GM21390 (cell line): ENCODE data around the gene THRB.
"Not testable (repeated sequence)": the region's sequence is repeated elsewhere in the genome, so short reads cannot be mapped to it uniquely, and the experiment has no call there.

Experiments used
- ATAC-seq: cut with Tn5 transposase; IDR thresholded peaks from one replicate; pipeline ENCODE4 v1.9.1; 2021; ENCODE audit not compliant: unreplicated experiment

Gene THRB

DNA sequence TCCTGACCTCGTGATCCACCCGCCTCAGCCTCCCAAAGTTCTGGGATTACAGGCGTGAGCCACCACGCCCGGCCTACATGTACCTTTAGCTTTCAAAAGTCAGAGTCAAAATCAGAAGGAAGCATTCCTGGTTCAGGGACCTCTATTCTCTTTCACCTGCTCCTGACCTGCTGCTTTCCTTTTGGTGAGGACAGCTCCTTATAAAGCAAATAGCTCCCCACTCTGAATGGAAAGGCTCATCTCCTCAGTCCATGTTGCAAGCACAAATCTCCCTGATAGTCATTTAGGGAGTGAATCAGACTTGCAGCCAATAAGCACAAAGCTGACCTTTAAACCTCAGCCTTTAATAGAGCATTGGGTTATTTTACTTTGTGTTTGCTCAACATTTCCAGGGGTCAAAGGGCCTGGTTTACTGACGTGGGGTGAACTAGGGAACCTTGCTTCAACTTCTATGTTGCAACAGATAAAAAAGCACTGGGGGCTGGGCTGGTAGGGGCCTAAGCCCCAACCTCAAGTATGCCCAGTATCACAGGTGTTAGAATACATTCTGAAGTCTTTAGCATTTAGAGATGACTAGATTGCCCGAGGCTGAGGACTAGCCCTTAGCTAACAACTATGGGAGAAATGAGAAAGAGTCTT lies 43.1 kb downstream of the THRB start:
- ATAC-seq, result no peak

DNA sequence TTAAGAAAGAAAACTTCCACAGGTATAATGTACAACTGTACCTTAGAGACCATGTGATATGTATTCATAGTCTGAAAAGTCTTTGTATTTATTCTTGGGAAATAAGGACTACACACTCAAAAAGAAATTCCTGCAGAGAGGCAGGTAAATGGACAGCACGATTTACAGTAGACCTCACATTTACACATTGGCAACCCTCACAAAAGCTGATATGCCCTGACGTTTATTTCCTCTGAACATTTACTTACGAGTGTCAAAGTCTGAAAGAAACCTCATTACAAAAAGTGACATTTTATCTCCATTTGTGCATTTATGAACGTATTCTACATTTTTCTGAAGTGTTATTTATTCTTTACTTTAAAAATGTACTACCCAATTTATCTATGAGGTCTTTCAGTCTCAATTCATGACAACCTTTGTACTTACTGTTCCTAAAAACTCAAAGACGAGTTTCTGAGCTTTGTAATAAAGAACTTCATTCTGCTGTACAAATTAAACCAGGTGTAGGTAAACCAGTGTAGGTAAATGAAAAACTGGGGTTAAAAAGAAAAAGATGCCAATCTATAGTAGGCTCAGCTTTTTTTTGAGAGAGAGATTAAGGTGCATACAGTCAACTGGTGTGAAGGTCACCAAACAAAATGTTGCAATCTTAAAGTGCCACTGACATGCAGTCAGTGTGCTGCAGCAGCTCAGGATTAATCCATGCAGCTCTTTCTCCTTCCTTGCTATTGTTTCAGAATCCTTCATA lies 44.3 kb downstream of the THRB start:
- no peak for ATAC-seq

DNA sequence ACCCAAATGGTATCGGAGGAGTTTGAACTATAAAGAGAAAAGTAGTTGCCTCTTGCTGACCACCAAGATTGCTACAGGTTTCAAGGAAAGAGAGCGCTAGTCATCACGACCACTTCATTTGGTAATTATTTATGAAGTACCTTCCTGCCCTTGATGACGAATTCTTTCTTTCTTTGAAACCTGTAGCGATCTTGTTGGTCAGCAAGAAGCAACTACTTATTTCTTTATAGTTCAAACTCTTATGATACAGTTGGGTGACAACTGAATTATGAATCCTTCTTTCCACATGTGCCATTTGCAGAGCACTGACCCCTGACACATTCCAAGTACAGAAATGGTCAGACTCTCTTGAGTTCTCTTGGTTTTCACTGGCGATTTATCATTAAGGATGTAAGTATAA lies 46.8 kb downstream of the THRB start:
- ATAC-seq, result no peak

DNA sequence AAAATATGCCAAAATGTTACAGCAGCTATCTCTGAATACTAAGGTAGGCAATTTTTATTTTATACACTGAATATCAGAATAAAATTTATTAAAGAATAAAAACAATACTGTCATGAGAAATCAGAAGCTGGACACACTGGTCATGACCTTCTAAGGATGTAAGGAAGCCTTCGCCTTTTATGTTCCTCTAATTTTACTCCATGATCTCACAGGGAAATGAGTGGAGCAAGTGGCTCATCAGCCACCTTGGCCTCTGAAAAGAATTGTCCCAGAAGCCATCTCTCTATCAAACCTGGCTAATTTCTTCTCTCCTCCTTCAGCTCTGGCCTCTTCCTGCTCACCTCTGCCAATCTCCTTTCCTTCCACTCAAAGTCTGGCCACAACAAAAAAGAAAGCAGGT lies 48.6 kb downstream of the THRB start:
- no peak for ATAC-seq

DNA sequence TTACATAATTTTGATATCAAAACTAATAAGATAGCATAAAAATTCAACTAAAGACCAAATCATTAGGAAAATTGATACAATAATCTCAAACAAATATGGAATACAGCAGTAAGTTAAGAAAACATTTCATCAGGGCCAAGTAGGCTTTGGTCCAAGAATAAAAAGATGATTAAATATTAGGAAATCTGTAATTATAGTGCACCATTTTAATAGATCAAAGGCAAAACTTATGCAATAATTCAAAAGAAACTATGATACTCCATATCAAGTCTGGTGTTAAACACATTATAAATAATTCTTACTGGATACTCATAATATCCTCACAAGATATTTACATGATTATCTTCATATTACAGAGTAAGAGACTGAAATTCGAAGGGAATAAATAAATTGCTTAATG lies 51.2 kb downstream of the THRB start:
- no peak for ATAC-seq

DNA sequence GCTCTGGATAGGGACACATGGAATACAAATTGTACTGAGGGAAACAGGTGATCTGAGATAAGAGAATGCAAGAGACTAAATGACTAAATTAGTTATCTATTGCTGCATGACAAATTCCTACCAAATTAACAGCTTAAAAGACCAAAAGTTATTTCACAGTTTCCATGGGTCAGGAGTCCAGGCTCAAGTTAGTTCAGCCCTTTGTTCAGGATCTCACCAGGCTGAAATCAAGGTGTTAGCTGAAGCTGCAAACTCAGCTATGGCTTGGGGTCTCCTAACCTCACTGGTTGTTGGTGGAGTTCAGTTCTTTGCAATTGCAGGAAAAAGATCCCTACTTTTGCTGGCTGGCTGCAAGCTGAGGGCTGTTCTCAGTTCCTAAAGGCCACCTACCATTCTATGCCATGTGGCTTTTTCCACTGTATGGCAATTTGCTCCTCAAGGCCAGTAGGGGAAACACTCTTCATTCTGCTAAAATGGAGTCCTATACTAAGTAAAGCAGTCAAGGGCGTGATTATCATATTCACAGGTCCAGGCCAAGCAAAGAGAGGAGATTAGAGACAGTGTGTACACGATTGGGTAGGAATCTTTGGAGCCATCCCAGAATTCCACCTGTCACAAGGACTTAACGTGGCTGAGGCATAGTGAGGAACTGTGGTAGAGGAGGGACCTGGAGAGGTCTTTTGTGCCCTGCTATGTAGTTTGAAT lies 53.7 kb downstream of the THRB start:
- ATAC-seq, result no peak

DNA sequence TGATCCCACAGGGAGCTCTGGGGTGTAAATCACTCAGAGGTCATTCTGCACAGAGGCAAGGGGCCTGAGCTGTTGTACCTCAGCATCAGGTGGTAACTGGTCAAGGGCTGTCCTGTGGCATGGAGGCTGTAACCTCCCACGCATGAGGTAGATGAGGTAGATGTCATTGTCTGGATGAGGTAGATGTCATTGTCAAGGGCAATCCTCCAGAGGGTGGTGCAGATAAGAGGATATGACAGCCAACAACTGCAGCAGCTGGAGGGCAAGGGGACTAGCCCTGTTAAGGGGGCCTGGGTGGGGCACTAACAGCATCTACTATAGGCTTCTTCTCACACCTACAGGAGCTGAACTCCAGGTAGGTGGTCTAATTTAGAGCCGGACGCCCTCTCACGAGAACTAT lies 55.6 kb downstream of the THRB start:
- ATAC-seq, result no peak

DNA sequence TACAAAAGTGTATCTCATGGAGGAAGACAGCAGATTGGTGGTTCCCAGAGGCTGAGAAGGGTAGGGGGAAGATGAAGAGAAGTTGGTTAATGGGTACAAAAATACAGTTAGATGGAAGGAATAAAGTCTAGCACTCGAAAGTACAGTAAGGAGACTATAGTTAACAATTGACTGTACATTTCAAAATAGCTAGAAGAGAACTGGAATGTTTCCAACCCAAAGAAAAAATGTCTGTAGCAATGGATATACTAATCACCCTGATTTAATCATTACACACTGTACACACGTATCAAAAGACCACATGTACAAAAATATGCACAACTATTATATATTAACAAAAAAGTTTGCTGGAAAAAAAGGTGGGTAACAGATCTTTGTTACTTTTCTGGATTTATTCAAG lies 57.3 kb downstream of the THRB start:
- no peak for ATAC-seq

DNA sequence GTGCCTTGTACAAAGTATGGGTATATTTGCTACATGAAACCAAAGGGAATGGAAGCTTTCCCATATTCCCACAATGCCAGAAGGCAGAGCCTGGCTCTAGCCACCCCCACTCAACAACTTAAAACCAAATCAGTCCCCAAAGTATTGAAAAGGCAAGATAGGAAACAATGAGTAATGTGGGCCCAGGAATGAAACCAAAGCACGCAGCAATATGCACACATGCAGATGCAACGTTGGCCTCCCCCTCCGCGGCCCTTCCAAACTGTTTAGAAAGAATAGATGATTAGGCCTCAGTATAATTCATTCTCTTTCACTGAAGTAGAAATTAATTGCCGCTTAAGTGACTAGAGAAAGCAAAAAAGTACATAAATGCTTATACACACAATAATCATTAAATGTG lies 59.1 kb downstream of the THRB start:
- no peak for ATAC-seq

DNA sequence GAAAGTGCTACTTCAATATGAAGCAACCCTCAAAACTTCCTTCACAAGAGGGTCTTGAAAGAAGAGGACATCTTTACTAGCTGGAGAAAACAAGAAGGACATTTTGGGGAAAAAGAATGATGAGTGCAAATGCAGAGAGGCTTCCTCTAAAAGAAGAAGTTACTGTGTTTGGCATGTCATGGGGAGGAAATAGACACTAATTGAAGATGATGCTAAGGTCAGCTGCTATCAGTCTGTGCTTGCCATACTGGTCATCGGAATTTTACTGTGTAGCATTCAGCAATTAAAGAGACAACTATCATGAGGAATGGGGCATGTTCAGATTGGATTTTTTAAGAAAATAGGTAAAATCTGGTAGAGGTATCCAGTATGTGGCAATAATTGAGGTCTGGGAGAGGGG lies 60.0 kb downstream of the THRB start:
- no peak for ATAC-seq

DNA sequence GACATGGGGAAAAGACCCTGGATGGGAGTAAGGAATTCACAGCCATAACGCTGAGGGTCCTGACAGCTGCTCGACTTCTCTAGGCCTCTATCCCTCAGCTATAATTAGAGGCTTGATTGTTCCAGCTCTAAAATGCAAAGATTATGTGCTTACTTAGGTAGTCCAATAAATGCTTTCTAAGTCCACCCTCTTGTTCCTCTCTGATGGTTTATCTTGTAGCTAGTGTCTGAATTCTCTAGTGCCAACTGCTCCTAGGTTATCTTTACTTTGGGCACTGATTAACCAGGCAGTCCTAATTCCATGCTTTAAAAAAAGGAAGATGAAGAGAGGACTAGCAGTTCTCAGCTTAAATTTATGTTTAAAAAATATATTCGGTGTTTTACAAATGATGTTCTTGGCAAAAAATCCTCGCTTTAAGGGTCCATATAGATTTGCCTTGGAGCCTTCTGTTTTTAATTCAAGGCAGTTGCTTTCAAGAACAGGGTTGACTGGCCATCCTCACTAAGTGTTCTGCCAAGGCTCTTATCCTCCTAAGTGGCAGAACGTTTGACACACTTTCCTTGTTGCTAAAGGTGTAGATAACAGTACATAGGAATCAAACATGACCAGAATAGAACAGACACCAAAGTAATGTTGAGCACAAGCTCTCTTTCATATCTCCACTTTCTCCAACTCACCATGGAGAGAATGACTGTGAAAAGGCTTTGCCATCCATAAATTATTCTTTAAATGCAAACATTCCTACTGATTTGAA lies 60.6 kb downstream of the THRB start:
- no peak for ATAC-seq

DNA sequence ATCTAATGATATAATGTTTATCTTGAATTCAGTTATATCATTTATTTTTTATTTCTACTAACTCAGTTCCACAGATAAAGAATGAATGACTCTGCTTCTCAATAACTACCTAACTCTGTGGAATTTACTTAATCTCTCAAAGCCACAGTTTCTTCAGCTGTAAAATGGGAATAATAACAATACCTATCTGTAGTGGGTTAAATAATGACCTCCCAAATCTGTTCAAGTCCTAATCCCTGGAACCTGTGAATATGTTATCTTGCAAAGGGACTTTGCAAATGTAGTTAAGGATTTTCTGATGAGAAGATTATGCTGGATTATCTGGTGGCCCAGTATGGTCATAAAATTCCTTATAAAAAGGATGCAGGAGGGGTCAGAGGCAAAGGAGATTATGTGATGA lies 61.7 kb downstream of the THRB start:
- ATAC-seq, result no peak

DNA sequence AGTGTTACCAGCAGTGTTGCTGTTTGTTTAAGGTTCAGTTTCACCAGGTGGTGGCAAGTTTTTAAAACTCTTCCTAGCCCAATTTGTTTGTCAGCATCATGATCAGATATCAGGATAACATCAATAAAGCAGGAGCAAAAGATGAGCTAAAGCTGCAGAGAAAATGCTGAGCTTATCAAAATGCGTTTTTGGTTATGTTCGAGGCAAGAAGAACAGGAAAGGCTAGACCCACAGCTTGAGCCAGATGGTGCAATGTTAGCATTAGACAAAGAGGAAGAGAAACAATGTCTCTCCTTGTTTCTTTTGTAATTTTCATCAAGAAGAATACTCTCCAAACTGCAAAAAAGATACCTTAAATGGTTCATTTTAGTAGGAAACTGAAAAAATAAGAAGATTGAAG lies 66.2 kb downstream of the THRB start:
- no peak for ATAC-seq

DNA sequence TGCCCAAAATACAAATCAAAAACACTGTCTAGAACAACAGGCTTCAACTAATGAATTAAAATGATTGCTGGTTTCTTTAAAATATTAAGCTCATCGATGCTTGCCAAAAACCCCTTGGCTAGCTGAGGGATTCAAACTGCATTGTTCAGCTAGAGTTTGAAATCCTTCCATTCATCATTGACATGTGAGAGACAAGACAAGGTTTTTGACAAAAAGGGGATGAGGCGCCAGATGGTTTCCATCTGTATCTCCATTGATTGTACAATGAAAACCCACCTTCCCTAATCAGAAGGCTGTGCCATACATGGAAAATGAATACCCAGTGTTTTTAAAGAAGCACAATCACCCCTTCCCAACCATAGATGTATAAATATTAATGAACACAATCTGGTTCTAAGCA lies 67.8 kb downstream of the THRB start:
- no peak for ATAC-seq

DNA sequence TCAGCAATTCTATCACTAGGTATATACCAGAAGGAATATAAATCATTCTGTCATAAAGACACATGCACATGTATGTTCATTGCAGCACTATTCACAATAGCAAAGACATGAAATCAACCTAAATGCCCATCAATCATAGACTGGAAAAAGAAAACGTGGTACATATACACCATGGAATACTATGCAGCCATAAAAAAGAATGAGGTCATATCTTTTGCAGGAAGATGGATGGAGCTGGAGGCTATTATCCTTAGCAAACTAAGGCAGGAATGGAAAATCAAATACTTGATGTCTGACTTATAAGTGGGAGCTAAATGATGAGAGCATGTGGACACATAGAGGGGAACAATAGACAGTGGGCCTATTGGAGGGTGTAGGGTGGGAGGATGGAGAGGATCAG lies 73.8 kb downstream of the THRB start:
- not testable (repeated sequence) for ATAC-seq

DNA sequence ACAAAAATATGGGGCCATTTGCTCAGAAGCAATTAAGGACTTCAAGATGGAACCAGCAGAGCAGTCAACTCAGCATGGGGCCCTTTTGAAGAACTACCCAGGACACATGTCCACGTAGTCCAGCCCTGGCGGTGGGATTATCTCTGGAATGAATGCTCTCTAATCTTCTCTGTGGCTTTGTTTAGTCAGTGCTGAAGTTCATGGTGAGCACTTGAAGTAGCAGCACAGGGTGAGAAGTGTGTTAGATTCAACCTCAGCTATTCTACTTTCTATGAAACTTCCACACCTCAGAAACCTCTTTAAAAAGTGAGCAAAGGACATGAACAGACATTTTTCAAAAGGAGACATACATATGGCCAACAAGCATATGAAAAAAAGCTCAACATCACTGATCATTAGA lies 74.4 kb downstream of the THRB start:
- ATAC-seq, result no peak

DNA sequence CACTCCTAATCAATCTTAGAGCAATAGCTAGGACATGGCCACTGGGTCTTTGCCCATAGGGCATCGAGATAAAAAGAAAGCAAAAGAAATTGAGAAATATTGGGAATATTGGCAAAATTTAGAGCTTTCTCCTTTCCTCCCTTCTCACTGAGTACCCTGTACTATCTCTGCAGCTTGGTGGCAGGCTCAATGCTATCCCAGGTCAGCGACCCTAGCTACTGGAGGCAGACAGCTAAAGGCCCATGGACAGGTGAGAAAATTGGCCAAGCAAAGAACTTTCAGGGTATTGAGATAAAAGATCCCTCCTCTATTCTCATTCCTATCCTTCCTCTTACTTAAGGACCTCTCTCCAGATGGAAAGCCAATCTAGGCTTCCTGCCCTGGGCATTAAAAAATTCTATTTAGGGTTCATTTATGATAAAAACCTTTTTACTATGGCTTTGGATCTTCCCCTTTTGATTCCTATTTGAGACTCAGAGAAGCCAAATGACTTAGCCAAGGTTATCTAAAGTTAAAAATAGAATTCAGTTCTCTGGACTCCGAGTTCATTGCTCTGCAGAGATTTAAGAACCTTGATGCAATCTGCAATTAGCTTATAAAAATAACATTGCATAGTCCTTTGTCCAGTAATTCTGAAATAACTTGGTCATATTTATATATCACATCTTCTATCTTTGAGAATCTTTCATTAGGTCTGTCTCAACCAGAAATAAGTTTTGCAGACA lies 75.4 kb downstream of the THRB start:
- no peak for ATAC-seq

DNA sequence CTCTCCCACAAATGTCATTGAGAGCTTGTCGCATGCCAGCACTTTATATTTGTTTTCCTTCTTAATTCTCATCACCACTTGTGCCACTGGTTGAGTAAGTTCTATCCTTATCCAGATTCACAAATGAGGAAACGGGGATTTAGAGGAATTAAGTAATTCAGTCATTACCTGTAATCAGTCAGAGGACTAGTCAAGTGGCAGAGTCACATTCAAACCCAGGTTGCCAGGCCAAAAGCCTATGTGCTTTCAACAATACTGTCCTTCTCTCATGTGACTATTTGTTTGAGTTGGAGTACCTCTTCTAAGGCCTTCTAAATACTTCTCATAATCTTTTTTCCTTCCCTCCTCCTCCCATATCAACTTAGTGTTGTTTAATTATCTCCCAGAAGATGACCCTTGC lies 76.9 kb downstream of the THRB start:
- no peak for ATAC-seq

DNA sequence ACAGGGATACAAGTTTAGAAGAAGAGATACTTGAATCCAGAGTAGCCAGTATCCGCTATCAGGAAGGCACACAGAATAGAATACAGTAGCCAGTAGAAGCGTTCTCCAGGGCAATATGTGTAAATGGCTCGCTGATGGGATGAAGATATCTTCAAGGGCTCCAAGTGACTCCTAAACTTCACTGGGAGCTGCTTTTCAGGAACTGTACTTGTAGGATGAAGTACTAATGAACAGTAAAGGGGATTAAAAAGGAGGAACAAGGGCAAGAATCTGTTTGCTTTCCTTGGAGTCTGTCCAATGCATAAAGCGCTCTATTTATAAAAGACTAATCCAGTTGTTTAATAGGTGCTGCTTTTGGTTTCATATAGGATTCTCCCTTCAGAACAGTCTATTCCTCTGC lies 78.4 kb downstream of the THRB start:
- no peak for ATAC-seq

DNA sequence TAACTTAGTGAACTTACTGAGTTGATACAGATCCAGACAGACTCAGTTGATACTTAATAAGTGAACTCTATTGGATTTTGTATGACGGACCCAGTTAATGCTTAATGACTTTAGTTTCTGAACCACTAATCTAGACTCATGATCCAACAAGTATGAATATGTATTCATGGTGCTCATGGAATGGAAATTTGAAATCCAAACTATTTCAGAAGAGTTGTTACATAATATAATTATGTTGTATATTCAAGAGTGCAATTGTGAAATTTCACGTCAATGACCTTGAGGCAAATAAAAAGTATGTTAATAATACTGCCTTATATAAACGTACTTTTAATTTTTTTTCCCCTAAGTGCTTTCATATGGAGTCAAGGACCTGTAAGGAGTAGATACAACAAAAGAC lies 78.8 kb downstream of the THRB start:
- no peak for ATAC-seq

DNA sequence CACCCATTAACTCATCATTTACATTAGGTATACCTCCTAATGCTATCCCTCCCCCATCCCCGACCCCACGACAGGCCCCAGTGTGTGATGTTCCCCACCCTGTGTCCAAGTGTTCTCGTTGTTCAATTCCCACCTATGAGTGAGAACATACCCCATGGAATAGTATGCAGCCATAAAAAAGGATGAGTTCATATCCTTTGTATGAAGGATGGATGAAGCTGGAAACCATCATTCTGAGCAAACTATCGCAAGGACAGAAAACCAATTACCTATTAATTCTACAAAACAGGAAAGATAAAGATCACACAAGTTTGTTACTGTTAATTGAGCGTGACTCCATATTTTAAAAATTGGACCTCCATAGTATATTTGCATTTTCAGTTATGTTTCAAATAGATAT lies 81.0 kb downstream of the THRB start:
- not testable (repeated sequence) for ATAC-seq
